Subcutaneous abdominal adipose tissue (tissue), 5 donors: ENCODE data around the gene POLR1B.
A peak's percentile ranks its signal among the peaks of the same experiment; 100 is the strongest.

Experiments used
- H3K27ac ChIP-seq: one replicate; pipeline ENCODE4 v1.7.0; 2013; ENCODE audit warnings: low read depth, mild to moderate bottlenecking, inconsistent platforms, low read length, moderate library complexity
- H3K27me3 ChIP-seq, 5 donors: one replicate each; pipeline ENCODE4 v1.7.0; 2013; ENCODE audit warnings: low read length in 5 of 5, inconsistent platforms in 1 of 5; ENCODE audit not compliant: control insufficient read depth in 5 of 5, insufficient read depth in 4 of 5
- H3K36me3 ChIP-seq, 5 donors: one replicate each; pipeline ENCODE4 v1.7.0; 2013; ENCODE audit warnings: low read length in 5 of 5; ENCODE audit not compliant: control insufficient read depth in 5 of 5, insufficient read depth in 5 of 5
- H3K4me1 ChIP-seq, 5 donors: one replicate each; pipeline ENCODE4 v1.7.0; 2013; ENCODE audit warnings: low read length in 5 of 5, mild to moderate bottlenecking in 3 of 5, moderate library complexity in 1 of 5; ENCODE audit not compliant: control insufficient read depth in 5 of 5, insufficient read depth in 5 of 5
- H3K4me3 ChIP-seq, 5 donors: one replicate each; pipeline ENCODE4 v1.7.0; 2013; ENCODE audit warnings: low read length in 5 of 5, low read depth in 1 of 5
- H3K9ac ChIP-seq, 5 donors: one replicate each; pipeline ENCODE4 v1.7.0; 2013; ENCODE audit warnings: low read length in 5 of 5, mild to moderate bottlenecking in 4 of 5, moderate library complexity in 3 of 5
- H3K9me3 ChIP-seq, 5 donors: one replicate each; pipeline ENCODE4 v1.7.0; 2013; ENCODE audit warnings: low read length in 5 of 5; ENCODE audit not compliant: control insufficient read depth in 5 of 5
- donor health status: healthy.
- donor health status: healthy.
- donor health status: healthy.
- donor health status: healthy.
- donor health status: healthy.

POLR1B gene

GRCh38 chr2:112579241-112579640 lies 37.0 kb downstream of the POLR1B start:
- H3K4me1 ChIP-seq = peaks cover 2 to 23% (median 14%) of the 10 kb centered on the region in 5 donors
- H3K27me3 ChIP-seq = no peaks in the 10 kb centered on the region
- H3K4me3 ChIP-seq = no peak overlapping the region
- no peaks in the 10 kb centered on the region for H3K9me3 ChIP-seq
- H3K27ac ChIP-seq = no peak overlapping the region
- H3K9ac ChIP-seq = no peak overlapping the region
- H3K36me3 ChIP-seq = peaks cover 6 to 20% (median 16%) of the 10 kb centered on the region in 5 donors

GRCh38 chr2:112580084-112580483 lies 37.8 kb downstream of the POLR1B start:
- no peak overlapping the region for H3K4me3 ChIP-seq
- no peak overlapping the region for H3K27ac ChIP-seq
- H3K36me3 ChIP-seq = peaks cover 5 to 12% (median 10%) of the 10 kb centered on the region in 5 donors

DNA sequence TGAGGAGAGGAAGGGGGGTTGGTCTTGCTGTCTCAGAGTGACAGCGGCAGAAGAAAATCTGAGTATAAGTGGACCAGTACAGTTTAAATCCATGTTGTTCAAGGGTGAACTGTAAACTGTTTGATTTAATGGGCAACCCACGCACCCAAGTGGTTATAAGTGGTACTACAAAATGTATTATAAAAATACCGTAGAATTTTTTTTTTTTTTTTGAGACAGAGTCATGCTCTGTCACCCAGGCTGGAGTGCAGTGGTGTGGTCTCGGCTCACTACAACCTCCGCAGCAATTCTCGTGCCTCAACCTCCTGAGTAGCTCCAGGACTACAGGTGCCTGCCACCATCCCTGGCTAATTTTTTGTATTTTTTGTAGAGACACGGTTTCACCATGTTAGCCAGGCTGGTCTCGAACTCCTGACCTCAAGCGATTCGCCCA lies 40.1 kb downstream of the POLR1B start:
- H3K27ac ChIP-seq = no peak overlapping the region
- H3K4me3 ChIP-seq = no peak overlapping the region
- no peak overlapping the region for H3K9ac ChIP-seq
- H3K27me3 ChIP-seq = no peaks in the 10 kb centered on the region
- no peaks in the 10 kb centered on the region for H3K9me3 ChIP-seq
- peaks cover 8 to 34% (median 25%) of the 10 kb centered on the region in 5 donors for H3K4me1 ChIP-seq
- peaks cover 0 to 14% (median 6%) of the 10 kb centered on the region in 5 donors for H3K36me3 ChIP-seq

More at GRCh38 chr2:112580084-112580483, 37.8 kb downstream of the POLR1B start:
- Histone ChIP-seq H3K4me1 (peaks cover 6 to 28% (median 19%) of the 10 kb centered on the region in 5 donors), H3K27me3 (no peaks in the 10 kb centered on the region), H3K9me3 (no peaks in the 10 kb centered on the region), H3K9ac (no peak overlapping the region)

GRCh38 chr2:112583497-112584133 lies 41.4 kb downstream of the POLR1B start:
- H3K9ac ChIP-seq = peak overlapping the region; percentile 31 to 94 (median 78)
- peaks cover 11 to 34% (median 25%) of the 10 kb centered on the region in 5 donors for H3K4me1 ChIP-seq
- H3K27me3 ChIP-seq = no peaks in the 10 kb centered on the region

GRCh38 chr2:112584134-112584890 lies 42.0 kb downstream of the POLR1B start, which contains the start of gene CHCHD5:
Gene CHCHD5, plus strand, starts transcription at chr2:112584609. Its CDS starts 39 bp downstream, at chr2:112584648.
- Histone ChIP-seq H3K27me3 (no peaks in the 10 kb centered on the region), H3K4me1 (peaks cover 13 to 38% (median 29%) of the 10 kb centered on the region in 5 donors), H3K36me3 (peaks cover 0 to 21% (median 14%) of the 10 kb centered on the region in 5 donors), H3K27ac (peak within 1 kb of the TSS; percentile 97), H3K9me3 (no peaks in the 10 kb centered on the region), H3K9ac (peak within 1 kb of the TSS; percentile 68 to 94 (median 85)), H3K4me3 (peak within 1 kb of the TSS; percentile 87 to 97 (median 94))

More at GRCh38 chr2:112583497-112584133, 41.4 kb downstream of the POLR1B start:
- Histone ChIP-seq H3K36me3 (peaks cover 0 to 18% (median 10%) of the 10 kb centered on the region in 5 donors), H3K9me3 (no peaks in the 10 kb centered on the region), H3K27ac (peak overlapping the region; percentile 97), H3K4me3 (peak overlapping the region; percentile 87 to 97 (median 94))

DNA sequence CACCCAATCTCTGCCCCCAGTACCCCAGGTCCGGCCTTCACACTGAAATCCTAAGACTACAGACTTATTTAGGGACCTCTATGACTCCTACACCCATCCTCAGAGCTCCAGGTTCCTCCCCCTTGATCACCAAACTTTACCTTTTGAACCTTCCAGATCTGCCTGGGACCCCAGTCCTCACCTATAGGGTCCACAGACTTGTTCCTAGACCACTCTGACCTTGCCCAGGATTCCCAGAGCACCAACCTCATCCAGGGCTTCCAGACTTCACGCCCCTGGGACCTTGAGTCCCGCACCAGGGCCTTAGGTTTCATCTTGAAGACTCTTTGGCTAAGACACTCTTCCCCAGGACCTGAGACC lies 42.6 kb downstream of the POLR1B start:
- peak overlapping the region; percentile 68 to 94 (median 85) for H3K9ac ChIP-seq

GRCh38 chr2:112585400-112585799 lies 43.1 kb downstream of the POLR1B start:
- peak overlapping the region; percentile 97 for H3K27ac ChIP-seq
- peaks cover 13 to 38% (median 29%) of the 10 kb centered on the region in 5 donors for H3K4me1 ChIP-seq
- no peaks in the 10 kb centered on the region for H3K9me3 ChIP-seq
- H3K9ac ChIP-seq = peak overlapping the region in 3 of 5 donors; percentile 85 to 94 (median 88)
- no peaks in the 10 kb centered on the region for H3K27me3 ChIP-seq
- H3K36me3 ChIP-seq = peaks cover 0 to 26% (median 16%) of the 10 kb centered on the region in 5 donors
- H3K4me3 ChIP-seq = peak overlapping the region; percentile 87 to 97 (median 94)

More for the DNA sequence above, 42.6 kb downstream of the POLR1B start:
- H3K27me3 ChIP-seq = no peaks in the 10 kb centered on the region
- H3K4me3 ChIP-seq = peak overlapping the region; percentile 87 to 97 (median 94)
- H3K27ac ChIP-seq = peak overlapping the region; percentile 97
- H3K36me3 ChIP-seq = peaks cover 0 to 25% (median 16%) of the 10 kb centered on the region in 5 donors
- H3K9me3 ChIP-seq = no peaks in the 10 kb centered on the region
- H3K4me1 ChIP-seq = peaks cover 13 to 38% (median 29%) of the 10 kb centered on the region in 5 donors

GRCh38 chr2:112585873-112586464 lies 43.7 kb downstream of the POLR1B start:
- no peak overlapping the region for H3K27ac ChIP-seq
- H3K4me3 ChIP-seq = no peak overlapping the region
- peaks cover 13 to 38% (median 29%) of the 10 kb centered on the region in 5 donors for H3K4me1 ChIP-seq
- H3K36me3 ChIP-seq = peaks cover 0 to 30% (median 17%) of the 10 kb centered on the region in 5 donors
- no peak overlapping the region for H3K9ac ChIP-seq
- no peaks in the 10 kb centered on the region for H3K9me3 ChIP-seq
- no peaks in the 10 kb centered on the region for H3K27me3 ChIP-seq

GRCh38 chr2:112588611-112589045 lies 46.4 kb downstream of the POLR1B start:
- Histone ChIP-seq H3K4me1 (peaks cover 13 to 26% (median 24%) of the 10 kb centered on the region in 5 donors), H3K27me3 (no peaks in the 10 kb centered on the region), H3K27ac (no peak overlapping the region), H3K9me3 (no peaks in the 10 kb centered on the region), H3K36me3 (peaks cover 0 to 30% (median 17%) of the 10 kb centered on the region in 5 donors), H3K4me3 (no peak overlapping the region), H3K9ac (peak overlapping the region in 1 of 5 donors; percentile 20)
